ENCODE measurements around the gene TRPC5OS. TPM values are rescaled to one million over a fixed set of nuclear protein-coding genes. Genes with fewer than 3 reads are reported as not detected.

The TRPC5OS gene
- 0.29 TPM for polyA plus RNA-seq (ENCODE audit: insufficient read length)

DNA sequence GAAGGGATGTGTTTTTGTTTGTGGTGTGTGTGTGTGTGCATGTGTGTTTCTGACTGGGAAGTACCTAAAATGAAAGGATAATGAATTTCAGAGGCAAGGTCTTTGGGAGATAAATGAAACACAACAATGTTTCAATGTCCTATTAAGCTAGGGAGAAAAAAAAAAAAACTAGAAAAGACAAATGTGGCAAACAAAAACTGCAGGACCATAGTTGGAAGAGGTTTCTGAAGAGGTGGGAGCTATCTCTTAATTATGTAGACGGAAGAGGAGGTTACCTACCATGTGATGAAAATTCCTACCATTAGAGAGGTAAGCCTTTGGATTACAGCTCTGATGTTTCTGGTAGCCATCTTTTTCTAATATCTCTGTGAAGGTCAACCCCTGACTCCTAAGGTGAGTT lies at the start of gene TRPC5OS:
TSS of gene TRPC5OS (plus strand) at position 301 of the 400 bp plus-strand sequence. CDS start 25,669 bp downstream, outside the sequence.
- no peak for DNase-seq (ENCODE audit: low read depth)

DNA sequence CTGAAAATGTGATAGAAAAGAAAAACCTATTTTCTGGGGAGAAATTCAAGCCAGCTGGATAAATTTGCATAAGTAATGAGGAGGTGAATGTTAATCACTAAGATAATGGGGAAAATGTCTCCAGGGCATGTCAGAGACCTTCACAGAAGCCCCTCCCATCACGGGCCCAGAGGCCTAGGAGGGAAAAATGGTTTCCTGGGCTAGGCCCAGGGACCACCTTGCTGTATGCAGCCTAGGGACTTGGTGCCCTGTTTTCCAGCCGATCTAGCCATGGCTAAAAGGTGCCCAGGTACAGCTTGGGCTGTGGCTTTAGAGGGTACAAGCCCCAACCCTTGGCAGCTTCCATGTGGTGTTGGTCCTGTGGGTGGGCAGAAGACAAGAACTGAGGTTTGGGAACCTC lies 46.6 kb upstream of the TRPC5OS start:
- DNase-seq (ENCODE audit: low read depth), result no peak

DNA sequence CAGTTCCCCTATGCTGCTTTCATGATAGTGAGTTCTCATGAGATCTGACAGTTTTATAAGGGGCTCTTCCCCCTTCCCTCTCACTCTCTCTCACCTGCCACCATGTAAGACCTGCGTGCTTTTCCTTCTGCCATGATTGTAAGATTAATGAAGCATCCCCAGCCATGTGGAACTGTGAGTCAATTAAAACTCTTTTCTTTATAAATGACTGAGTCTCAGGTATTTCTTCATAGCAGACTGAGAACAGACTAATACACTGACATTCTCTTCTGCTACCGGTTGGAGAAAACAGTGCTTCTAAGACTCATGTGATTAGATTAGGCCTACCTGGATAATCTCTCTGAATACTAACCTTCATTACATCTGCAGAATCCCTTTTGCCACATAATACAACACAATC lies 45.4 kb upstream of the TRPC5OS start:
- DNase-seq (ENCODE audit: low read depth), result no peak

DNA sequence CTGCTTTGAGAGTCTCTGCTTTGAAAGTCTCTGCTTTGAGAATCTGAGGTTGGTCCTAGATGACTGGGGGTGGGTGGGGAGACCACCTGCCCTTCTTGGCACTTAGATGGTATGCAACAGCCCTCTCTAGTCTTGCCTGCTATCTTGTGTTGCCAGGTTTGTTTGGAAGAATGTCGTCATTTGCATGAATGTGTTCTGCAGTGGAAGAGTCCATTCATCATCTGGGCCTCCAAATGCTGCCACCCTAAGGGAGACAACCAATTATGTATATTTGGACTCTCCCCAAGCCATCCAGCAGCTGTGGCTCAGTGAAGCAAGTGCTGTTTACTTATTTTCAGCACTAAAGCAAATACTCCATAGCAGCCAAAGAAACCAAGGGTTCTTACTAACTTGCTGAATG lies 44.6 kb upstream of the TRPC5OS start:
- no peak for DNase-seq (ENCODE audit: low read depth)

DNA sequence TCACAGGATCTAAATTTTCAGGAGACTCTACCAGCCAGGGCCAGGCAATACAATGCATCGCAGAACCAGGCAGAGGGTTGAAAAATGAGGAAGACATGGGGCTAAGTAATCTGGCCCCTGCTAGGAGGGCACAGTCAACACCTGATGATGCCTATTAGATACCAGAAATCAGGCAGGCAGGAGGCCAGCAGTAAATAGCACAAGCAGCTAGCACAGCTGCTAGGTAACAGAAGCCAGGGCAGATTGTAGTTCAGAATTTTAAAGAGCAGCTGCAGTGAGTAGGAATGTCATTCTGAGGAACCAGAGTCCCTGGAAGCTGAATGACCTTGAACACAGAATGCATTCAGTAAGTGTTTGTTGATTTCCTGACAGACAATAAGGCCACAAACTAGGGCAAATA lies 38.8 kb upstream of the TRPC5OS start:
- DNase-seq (ENCODE audit: low read depth), result no peak

DNA sequence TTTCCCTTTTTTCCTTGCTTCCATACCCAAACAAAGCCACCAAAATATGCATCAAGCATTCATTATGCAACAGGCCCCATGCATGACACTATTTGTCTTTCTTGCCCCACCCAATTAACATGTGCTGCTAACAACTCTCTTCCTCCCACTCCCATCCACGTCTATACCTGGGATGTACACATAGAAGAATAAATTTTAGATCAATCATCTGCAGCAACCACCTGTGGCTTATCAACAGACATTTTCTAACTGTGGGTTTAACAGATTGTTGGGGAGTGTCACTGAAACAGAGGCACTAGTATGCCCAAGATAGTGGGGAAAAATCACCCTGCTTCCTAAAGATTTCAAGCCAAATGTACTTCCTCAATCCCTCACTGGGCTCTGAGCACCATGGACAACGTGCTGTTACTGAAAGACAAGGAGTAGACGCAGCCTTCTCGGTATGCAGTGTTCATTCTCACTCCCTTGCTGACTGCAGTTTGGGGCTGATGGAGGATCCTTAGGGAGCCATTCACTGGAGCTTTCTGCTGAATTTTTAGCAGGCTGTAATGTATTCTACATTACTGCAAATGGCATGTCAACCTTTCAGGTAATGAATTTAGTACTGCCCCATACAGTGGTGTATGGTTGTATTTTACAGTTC lies 28.4 kb upstream of the TRPC5OS start:
- no peak for DNase-seq (ENCODE audit: low read depth)

DNA sequence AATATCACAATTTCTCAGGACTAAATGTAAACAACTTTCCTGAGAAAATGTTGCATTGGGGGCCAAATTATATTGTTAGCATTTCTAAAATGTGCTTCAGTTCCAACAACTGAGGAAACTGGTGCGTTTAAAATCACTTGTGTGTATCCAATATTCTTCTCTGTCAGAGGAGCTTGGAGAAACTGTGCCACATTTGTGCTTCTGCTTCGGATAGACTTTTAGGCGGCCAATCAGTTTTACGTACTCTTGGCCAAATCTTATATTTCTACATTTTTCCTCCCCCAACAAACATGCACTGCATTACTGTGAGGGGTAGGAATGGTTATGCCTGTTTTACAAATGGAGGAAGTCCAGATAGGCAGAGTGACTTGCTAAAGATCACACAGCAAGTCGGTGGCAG lies 27.4 kb upstream of the TRPC5OS start:
- DNase-seq (ENCODE audit: low read depth), result no peak

DNA sequence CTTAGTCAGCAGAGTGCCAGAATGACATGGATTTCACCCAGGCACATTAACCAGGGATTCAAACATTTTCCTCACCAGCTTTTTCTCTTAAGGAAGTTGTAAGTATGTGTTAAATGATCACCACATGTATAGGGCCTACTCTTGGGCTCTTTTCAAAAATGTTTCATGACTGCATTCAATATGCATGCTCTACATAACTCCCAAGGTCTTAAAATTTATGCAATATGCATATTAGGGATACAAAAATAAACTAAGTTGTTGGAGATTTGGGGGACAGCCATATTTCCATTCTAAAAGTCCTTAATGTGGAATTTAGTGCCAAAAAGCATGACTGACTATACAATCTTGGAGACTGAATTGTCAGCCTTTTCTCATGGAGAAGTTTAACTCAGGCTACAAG lies 25.0 kb upstream of the TRPC5OS start:
- peak; percentile 29 for DNase-seq (ENCODE audit: low read depth)

DNA sequence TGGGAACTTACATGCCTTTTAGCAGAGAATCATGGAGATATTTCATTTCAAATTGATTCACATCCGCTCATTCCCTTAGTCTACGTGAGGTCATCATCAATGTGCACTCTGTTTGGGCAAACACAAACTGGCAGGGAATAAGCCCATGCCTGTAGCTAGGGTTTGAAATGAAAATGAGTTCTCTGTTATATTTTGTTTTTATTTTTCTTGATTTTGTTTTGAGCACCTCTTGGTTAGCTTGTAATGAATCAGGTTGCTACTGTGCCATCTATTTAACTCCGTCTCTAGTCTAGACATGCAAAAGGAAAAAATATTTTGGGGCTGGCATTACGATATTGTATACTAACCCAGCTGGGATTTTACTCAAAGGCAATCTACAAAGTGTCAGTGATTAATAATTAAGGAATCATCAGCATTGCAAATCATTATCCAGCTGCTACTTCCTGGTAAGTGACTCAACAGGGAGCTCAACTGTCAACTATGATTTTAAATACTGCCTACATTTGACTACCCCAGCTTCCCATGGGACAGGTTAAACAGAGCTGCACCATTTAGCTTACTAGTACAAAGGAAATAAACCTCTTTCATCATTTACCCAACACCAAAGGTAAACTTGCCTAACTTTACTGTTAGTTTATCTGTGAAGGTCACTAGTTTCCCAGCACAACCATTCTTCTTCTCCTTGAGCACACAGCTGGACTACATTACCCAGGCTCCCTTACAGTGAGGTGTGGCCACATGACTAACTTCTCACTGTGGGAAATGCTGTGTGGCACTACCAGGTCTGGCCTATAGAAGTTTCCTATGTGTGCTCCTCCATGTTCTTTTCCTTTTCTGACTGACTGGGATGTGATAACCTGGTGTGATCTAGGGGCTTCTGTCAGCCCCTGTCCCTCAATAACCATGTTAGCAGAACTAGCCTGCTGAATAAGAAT lies 21.2 kb upstream of the TRPC5OS start:
- DNase-seq (ENCODE audit: low read depth), result no peak

DNA sequence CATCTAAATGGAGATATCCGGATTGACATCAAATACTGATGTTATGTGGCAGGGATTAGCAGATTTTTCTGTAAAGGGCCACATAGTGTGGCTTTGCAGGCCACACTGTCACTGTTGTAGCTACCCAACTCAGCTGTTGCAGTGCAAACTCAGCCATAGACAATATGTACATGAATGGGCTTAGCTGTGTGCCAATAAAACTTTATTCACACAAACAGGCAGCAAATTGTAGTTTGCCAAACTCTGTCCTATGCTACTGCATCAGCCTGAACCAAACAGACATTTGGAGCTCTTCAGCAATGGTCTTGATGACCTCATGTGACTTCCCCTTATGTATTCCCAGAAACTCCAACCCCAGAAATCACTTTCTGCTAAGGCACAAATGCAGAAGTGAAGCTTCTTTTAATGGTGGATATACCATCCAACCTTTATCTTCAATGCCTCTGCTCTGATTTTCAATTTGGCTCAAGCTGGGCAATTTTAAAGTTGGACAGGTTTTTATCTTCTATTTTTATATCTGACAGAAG lies 18.4 kb upstream of the TRPC5OS start:
- DNase-seq (ENCODE audit: low read depth), result no peak

DNA sequence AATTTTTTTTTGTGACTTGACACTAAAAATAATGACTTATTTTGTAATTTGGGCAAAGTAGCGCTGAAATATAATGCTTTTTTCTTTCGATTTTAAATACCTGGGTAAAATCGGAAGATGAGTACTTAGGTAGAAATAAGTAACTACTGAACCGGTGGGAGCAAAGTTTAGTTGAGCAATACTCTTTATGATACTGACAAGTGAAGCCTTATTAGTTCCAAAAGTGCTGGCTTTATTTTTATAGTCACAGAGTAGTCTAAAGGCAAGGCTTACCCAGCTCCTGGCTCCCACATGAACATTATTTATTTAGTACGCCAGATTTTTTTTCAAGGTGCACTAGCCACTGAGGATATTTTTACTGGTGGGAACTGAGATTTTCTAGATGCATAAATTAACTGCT lies 14.4 kb upstream of the TRPC5OS start:
- DNase-seq (ENCODE audit: low read depth), result no peak

DNA sequence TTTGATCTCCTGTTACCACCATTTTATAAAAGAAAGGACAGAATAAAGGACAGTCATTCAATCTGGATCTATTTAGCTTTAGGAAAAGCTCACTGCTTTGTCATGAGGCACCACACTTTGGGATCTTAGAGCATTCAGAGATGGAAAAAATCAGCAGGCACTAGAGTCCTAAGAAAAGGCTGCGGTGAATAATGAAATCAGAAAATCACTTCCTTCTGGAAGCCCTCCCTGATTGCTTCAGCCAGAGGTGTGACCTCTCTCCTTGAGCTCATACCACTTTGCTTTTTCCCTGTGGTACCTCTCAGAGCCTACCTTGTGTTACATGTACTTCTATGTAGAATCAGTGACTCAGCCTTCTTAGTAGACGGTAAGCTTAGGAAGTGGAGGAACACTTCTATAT lies 8.7 kb upstream of the TRPC5OS start:
- no peak for DNase-seq (ENCODE audit: low read depth)

DNA sequence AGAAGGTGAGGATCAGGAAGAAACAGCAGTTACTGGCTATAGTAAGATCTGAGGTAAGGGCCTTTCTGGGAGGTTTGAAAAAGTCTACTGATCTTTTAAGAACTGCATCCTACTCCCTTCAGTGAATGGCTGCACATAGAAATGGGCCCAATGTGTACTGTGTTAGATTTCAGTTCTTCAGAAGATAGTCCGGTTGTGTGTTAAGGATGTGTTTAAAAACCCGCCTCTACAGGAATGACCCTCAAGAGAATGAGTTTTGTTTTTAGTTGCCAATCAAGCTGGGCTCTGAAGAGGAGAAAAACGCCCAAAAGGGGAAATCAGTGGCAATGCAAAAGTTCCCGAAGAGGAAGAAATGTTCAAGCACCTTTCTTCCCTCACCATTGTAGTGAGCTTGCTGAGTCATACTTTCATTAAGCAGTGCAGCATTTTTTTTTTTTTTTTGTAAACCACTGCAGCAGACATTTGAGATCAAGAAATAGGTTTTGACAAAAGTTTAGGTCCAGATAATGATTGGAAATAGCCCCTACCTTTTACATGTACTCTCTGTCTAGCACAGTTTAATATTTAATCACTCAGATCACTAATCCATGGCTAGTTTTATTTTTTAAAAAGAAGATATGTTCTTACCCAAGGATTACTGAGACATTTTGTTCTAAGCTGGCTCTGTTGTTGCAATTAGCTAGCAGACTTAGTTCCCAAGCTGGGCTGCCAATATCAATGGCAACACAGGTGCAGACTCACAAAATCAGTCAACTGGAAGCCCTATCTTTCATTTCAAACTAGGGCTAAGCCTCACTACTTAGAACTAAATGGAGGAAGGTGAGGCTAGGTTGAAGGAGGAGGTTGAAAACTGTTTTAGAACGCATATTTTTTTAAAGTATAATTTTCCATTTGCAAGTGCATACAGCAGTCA lies 7.0 kb upstream of the TRPC5OS start:
- DNase-seq (ENCODE audit: low read depth), result no peak

DNA sequence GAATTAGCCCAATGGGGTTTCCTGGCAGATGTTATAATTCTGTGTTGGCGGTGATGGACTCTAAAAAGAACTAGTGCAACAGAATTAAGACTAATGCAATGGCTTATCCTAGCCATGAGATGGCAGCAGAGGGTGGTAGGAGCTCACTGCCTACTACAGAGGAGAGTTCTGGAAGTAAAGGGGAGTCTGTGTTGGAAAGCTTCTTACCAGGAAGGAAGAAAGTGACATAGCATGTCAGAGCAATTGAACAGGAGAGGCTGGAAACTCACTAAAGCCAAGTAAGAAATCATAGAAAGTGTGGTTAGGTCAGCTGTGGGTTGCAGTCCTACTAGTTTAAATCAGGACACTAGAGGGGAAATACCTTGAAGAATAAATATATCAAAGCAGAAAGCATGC lies 6.3 kb upstream of the TRPC5OS start:
- peak; percentile 47 for DNase-seq (ENCODE audit: low read depth)

DNA sequence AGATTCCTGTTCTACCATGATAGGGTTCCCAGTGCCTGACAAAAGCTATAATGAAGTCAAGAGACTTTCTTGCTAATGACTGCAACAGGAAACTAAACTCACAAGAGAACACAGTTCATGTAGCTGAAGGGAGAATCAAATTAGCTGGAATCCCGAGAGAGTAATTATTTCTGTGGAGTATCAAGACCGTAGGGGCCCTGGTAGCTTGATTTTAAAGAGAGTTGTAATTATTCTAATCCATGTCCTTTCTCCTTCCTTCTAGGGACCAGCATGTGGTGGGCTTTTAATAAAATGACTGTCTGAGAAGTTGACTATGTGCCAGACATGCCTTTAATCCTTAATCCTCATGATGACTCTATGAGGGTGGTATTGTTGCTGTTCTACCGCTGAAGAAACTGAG lies 1.7 kb upstream of the TRPC5OS start:
- DNase-seq (ENCODE audit: low read depth), result no peak

DNA sequence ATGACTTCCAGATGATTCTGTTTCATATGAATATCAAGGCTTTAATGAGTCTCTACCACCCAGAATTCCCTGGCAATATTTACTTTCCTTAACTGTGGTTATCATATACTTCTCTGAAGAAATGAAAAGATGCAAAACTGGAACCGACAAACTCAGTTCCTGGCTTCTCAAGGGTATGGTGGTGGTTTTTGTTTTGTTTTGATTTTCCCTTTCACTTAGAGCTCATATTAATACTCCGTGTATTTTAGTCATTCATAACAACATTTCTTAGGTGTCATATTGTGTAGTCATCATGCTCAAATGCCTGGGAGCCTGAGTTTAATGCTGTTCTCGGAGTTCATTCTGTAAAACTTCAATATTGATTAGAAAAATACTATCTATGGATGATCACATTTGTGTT lies 665 bp downstream of the TRPC5OS start:
- no peak for DNase-seq (ENCODE audit: low read depth)

DNA sequence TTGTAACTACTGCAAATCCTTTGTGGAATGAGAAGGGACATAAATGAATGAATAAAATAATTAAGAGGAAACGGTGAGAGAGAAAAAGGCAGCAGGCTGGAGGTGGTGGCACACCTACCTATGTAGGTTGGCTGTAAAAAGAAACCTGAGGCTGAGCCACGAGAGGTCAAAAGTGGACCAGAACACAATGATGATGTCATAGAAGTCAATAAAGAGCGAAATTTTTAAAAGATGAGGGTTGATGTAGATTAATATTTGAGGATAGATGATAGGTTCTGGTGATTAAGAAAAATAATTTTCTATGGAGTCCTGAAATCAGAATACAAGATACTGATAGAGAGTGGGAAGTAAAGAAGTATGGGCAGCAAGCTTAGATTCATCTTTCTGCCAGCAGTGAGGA lies 1.7 kb downstream of the TRPC5OS start:
- no peak for DNase-seq (ENCODE audit: low read depth)

DNA sequence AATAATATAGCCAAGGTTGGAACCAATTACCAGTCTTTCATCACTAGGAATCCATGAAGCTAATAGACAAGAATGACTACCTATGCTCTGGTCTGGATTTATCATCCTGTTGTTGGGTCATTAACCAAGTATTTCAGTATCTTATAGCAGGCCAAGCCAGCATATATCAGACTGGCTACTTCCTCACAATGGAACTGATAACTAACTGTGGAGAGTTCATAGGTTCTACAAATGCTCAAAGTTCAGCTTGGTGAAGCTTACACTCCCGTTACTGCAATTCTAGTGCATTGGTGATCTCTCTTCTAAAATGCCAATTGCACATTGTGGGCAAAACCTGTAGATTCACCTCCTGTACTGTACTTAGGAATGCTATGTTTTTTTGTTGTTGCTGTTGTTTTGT lies 4.8 kb downstream of the TRPC5OS start:
- DNase-seq (ENCODE audit: low read depth), result no peak

DNA sequence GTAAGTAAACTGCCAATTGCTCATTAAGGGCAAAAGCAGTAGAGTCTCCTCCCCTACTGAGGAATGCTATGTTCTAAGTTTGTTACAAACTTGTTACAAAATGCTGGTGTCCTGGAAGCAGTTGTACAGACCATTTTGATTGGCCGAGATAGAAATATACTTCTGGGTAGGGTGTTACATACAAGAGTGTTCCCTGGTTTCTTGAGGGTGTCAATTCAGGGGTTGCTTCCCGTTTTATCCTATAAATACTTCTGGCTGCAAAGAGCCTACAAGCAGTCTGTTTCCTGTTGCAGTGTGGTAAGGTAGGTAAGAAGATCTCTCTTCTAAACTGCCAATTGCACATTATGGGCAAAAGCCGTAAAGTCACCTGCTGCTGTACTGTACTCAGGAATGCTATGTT lies 5.7 kb downstream of the TRPC5OS start:
- DNase-seq (ENCODE audit: low read depth), result no peak

DNA sequence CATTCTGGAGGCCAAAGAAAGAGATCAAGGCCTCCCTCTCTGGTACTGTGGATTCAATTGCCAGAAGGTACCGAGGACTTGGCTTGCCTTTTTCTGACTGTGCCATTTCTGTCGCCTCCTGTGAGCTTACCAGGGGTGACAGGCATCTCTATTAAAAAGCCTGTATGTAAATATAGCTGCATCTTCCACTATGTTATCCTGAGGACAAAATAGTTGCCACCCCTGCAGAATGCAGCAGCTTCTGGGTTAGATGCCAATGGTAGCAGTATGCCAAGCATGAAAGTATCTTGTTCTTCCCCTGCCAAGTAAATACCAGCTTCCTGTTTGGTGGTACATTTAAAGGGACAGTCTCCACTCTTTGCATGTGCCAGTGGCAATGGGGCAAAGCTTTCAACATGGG lies 10.7 kb downstream of the TRPC5OS start:
- no peak for DNase-seq (ENCODE audit: low read depth)

DNA sequence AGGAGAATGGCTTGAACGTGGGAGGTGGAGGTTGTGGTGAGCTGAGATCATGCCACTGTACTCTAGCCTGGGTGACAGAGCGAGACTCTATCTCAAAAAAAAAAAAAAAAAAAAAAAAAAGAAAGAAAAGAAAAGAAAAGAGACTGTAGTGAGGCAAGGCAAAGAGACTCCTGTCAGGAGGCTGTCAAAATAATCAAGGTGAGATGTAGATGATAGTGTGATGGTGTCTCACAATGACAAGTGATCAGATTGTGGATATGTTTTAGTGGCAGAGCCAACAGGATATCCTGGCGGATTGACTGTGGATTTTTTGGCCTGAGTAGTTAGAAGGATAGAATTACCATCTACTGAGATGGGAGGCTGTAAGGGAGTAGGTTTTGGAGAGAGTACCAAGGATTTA lies 12.6 kb downstream of the TRPC5OS start:
- no peak for DNase-seq (ENCODE audit: low read depth)

DNA sequence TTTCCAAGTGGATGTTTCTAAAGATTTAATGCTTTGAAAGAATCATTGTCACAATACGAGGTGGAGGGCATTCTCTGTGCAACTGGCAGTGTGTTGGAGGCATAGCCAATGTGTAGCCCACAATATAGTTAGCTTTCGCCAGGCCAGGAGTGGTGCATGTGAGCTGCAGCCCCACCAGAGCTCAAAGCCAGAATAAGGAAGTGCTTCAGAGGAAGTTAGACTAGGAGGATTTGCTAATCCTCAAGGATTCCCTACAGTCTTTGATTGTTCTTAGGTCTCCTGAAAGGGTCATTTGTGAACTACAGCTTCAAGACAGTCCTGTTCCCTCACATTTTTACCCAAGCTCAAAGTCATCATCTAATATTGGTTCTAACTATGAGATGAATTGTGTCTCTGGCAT lies 16.4 kb downstream of the TRPC5OS start:
- DNase-seq (ENCODE audit: low read depth), result no peak
